Measurements from ENCODE around the gene MDP1.

DNA sequence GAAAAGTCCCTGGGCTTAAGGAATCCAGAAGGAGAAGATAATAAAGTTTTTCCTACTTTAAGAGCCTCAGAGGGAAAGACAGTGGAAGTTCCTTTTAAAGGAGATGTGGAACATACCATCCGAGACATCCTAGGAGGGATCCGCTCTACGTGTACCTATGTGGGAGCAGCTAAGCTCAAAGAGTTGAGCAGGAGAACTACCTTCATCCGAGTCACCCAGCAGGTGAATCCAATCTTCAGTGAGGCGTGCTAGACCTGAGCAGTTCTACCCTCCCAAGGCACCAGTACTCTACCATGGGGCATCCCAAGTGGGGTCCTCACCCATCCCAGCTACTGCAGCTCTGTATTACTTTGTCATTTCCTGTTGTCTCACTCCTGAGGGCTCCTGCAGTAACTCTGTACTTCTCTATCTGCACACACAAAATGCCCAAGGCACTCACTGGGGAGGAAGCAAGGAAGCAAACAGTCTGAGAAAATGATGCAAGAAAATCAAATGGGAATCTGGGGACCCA, 22.7 kb upstream of the MDP1 start:
- TF ChIP-seq CREB1 (IDR thresholded peaks at IDR 0.05) (no peak), POLR2AphosphoS5 (IDR thresholded peaks at IDR 0.05; ENCODE audit: low read depth, low read length) (no peak), HDAC2 (IDR thresholded peaks at IDR 0.05; ENCODE audit: borderline replicate concordance in 1 of 2, low read depth in 2 of 2, low read length in 2 of 2) (no peak), PHF8 (conservative IDR thresholded peaks at IDR 0.05; ENCODE audit: low read depth, low read length) (no peak), POLR2A (IDR thresholded peaks at IDR 0.05; ENCODE audit: control extremely low read depth in 1 of 2, low read depth in 2 of 2, low read length in 2 of 2) (no peak), SP1 (IDR thresholded peaks at IDR 0.05; ENCODE audit: low read depth, low read length) (no peak), YY1 (IDR thresholded peaks at IDR 0.05; ENCODE audit: low read depth, low read length) (no peak), EGR1 (IDR thresholded peaks at IDR 0.05; ENCODE audit: borderline replicate concordance, low read depth, low read length) (no peak), EZH2 (IDR thresholded peaks at IDR 0.05; ENCODE audit: low read depth, low read length, severe bottlenecking) (no peak)
- TF ChIP-seq, protein P1, sequence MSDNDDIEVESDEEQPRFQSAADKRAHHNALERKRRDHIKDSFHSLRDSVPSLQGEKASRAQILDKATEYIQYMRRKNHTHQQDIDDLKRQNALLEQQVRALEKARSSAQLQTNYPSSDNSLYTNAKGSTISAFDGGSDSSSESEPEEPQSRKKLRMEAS (IDR thresholded peaks at IDR 0.05), result no peak
- TF ChIP-seq, protein P2, sequence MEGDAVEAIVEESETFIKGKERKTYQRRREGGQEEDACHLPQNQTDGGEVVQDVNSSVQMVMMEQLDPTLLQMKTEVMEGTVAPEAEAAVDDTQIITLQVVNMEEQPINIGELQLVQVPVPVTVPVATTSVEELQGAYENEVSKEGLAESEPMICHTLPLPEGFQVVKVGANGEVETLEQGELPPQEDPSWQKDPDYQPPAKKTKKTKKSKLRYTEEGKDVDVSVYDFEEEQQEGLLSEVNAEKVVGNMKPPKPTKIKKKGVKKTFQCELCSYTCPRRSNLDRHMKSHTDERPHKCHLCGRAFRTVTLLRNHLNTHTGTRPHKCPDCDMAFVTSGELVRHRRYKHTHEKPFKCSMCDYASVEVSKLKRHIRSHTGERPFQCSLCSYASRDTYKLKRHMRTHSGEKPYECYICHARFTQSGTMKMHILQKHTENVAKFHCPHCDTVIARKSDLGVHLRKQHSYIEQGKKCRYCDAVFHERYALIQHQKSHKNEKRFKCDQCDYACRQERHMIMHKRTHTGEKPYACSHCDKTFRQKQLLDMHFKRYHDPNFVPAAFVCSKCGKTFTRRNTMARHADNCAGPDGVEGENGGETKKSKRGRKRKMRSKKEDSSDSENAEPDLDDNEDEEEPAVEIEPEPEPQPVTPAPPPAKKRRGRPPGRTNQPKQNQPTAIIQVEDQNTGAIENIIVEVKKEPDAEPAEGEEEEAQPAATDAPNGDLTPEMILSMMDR (IDR thresholded peaks at IDR 0.05; ENCODE audit: control extremely low read depth in 1 of 3, insufficient read depth in 1 of 3, low read depth in 1 of 3, low read length in 3 of 3), result no peak

All from H1 (cell line).